K562 (cell line): ENCODE measurements around the gene RHO. TPM values are rescaled to one million over a fixed set of nuclear protein-coding genes. Genes with fewer than 3 reads are reported as not detected.

Source experiments
- ATAC-seq: fragments of 200-7000 bp; cut with Tn5 transposase; 3 replicates; pipeline ENCODE4 v1.9.1; 2020; ENCODE audit warnings: moderate library complexity
- Bru-seq: library from RNA; stranded (reverse); fragments of 400-500 nt; gene quantifications from one replicate; lab custom pipeline; 2021; lab: Mats Ljungman, UMichigan
- BruChase-seq, 2 experiments: library from RNA; stranded (reverse); fragments of 400-500 nt; gene quantifications; one replicate each; lab custom pipeline; 2021; lab: Mats Ljungman, UMichigan
- BruUV-seq: library from RNA; stranded (reverse); fragments of 400-500 nt; replicated peaks from 2 replicates; lab custom pipeline; 2021; lab: Mats Ljungman, UMichigan
- CTCF ChIA-PET: fragments of 300-600 bp; formaldehyde crosslinking; extraction: SDS; loops from one replicate; lab custom pipeline; 2021; ENCODE audit warnings: low intra/inter-chr PET ratio; lab: Yijun Ruan, JAX
- POLR2A ChIA-PET: fragments of 300-600, 350-650 bp; sonication (Branson Sonifier 250); formaldehyde crosslinking; extraction: SDS; loops from one replicate; lab custom pipeline; 2021; ENCODE audit warnings: antibody characterized with exemption, inconsistent platforms; lab: Yijun Ruan, JAX
- DNase-seq, 4 experiments: peaks; one replicate each; pipeline versions ENCODE4 v3.0.0 to v3.0.0-alpha.2; 2011 to 2018; ENCODE audit warnings: low spot score in 3 of 4, mixed read lengths in 3 of 4; ENCODE audit errors: extremely low read depth in 1 of 4
- FAIRE-seq: peaks from 2 replicates; lab custom pipeline; 2011; peaks lifted over from hg19 to GRCh38; lab: Jason Lieb, UNC
- H2AFZ ChIP-seq: 2 replicates; pipeline ENCODE4 v1.6.0; 2011; ENCODE audit warnings: low read depth, low read length, control low read depth, inconsistent platforms
- H3K27ac ChIP-seq: fragments of 200-600 bp; 3 replicates; pipeline ENCODE4 v1.8.0; 2011; ENCODE audit warnings: low read depth, mild to moderate bottlenecking, control low read depth, inconsistent platforms, low read length, moderate library complexity, mixed read lengths; ENCODE audit errors: extremely low read depth
- H3K27me3 ChIP-seq, 2 experiments: fragments of 300-600 bp in 1 of 2; 2 replicates in 1 of 2; 3 replicates in 1 of 2; pipeline versions ENCODE4 v1.6.0 to v1.8.0; 2011; ENCODE audit warnings: inconsistent platforms in 2 of 2, low read length in 2 of 2, mild to moderate bottlenecking in 1 of 2, mixed read lengths in 1 of 2, moderate library complexity in 1 of 2; ENCODE audit not compliant: control insufficient read depth in 2 of 2, insufficient read depth in 2 of 2
- H3K36me3 ChIP-seq: fragments of 300-600 bp; 3 replicates; pipeline ENCODE4 v1.8.0; 2011; ENCODE audit warnings: mild to moderate bottlenecking, low read length, inconsistent platforms; ENCODE audit not compliant: control insufficient read depth, insufficient read depth
- H3K4me1 ChIP-seq, 2 experiments: fragments of 200-600 bp in 1 of 2; replicated peaks in 1 of 2; 2 replicates in 1 of 2; 3 replicates in 1 of 2; pipeline versions ENCODE4 v1.5.1 to v1.8.0; 2011; ENCODE audit warnings: inconsistent platforms in 2 of 2, low read length in 2 of 2, mild to moderate bottlenecking in 1 of 2, mixed read lengths in 1 of 2, moderate library complexity in 1 of 2; ENCODE audit not compliant: control insufficient read depth in 2 of 2, insufficient read depth in 2 of 2
- H3K4me2 ChIP-seq: 2 replicates; pipeline ENCODE4 v1.6.1; 2011; ENCODE audit warnings: low read length, control low read depth, inconsistent platforms, mixed read lengths; ENCODE audit not compliant: insufficient read depth
- H3K4me3 ChIP-seq: fragments of 200-600 bp; sonication (generic), shearing (Covaris generic); 2 replicates; pipeline ENCODE4 v1.5.1; 2016; ENCODE audit warnings: control low read depth, inconsistent platforms
- H3K79me2 ChIP-seq: fragments of 200-600 bp; 3 replicates; pipeline ENCODE4 v1.8.0; 2011; ENCODE audit warnings: low read length, inconsistent platforms; ENCODE audit not compliant: control insufficient read depth, insufficient read depth
- H3K9ac ChIP-seq, 2 experiments: 2 replicates each; pipeline versions ENCODE4 v1.6.0 to v1.6.1; 2011; ENCODE audit warnings: low read depth in 2 of 2, low read length in 2 of 2, control low read depth in 1 of 2, inconsistent platforms in 1 of 2, mild to moderate bottlenecking in 1 of 2, mixed read lengths in 1 of 2; ENCODE audit not compliant: insufficient read depth in 1 of 2
- H3K9me1 ChIP-seq: one replicate; pipeline ENCODE4 v1.6.0; 2011; ENCODE audit warnings: inconsistent platforms, mild to moderate bottlenecking, low read length, moderate library complexity; ENCODE audit not compliant: control insufficient read depth, insufficient read depth
- H3K9me3 ChIP-seq: replicated peaks from 2 replicates; pipeline ENCODE4 v1.5.1; 2011; ENCODE audit warnings: low read depth, low read length, inconsistent platforms; ENCODE audit not compliant: control insufficient read depth, insufficient read depth
- H4K20me1 ChIP-seq: replicated peaks from 2 replicates; pipeline ENCODE4 v1.6.1; 2011; ENCODE audit warnings: low read length, inconsistent platforms, mixed read lengths; ENCODE audit not compliant: control insufficient read depth, insufficient read depth
- ATF7 ChIP-seq: fragments of 450-650 bp; IDR thresholded peaks from 2 replicates; pipeline ENCODE4 v1.7.1; 2014; ENCODE audit warnings: mild to moderate bottlenecking, moderate library complexity
- BCLAF1 ChIP-seq, 2 experiments: fragments of 450-650 bp in 1 of 2; IDR thresholded peaks; 2 replicates each; pipeline ENCODE4 v1.6.1; 2011 to 2017; ENCODE audit warnings: low read depth in 2 of 2, antibody characterized with exemption in 1 of 2, borderline replicate concordance in 1 of 2, low read length in 1 of 2, mild to moderate bottlenecking in 1 of 2, mixed read lengths in 1 of 2; ENCODE audit not compliant: control insufficient read depth in 1 of 2
- CBFA2T2 ChIP-seq: fragments of 450-650 bp; conservative IDR thresholded peaks from 2 replicates; pipeline ENCODE4 v1.6.1; 2017; ENCODE audit warnings: mild to moderate bottlenecking
- GABPA ChIP-seq: fragments of 200-800 bp; sonication (Bioruptor generic); conservative IDR thresholded peaks from 2 replicates; pipeline ENCODE4 v1.6.1; 2016; ENCODE audit warnings: low read depth, missing genetic modification characterization, missing compliant biosample characterization
- NUFIP1 ChIP-seq: fragments of 450-650 bp; IDR thresholded peaks from 2 replicates; pipeline ENCODE4 v1.6.1; 2018; ENCODE audit not compliant: partially characterized antibody
- POLR2AphosphoS2 ChIP-seq: IDR thresholded peaks from 2 replicates; pipeline ENCODE4 v1.6.1; 2012; ENCODE audit warnings: low read length, improper control_type of control experiment
- PURB ChIP-seq: sonication (generic); formaldehyde crosslinking; IDR thresholded peaks from 2 replicates; pipeline ENCODE4 v1.9.0; 2021; ENCODE audit warnings: low read depth, mild to moderate bottlenecking, missing genetic modification reagents
- SRSF1 ChIP-seq: fragments of 200-400 bp; formaldehyde crosslinking; IDR thresholded peaks from 2 replicates; pipeline ENCODE4 v1.6.1; 2017; ENCODE audit warnings: mild to moderate bottlenecking, low read depth, low read length, moderate library complexity
- WGBS: fragments of 100-300 bp; shearing (Covaris generic); methylation state at CpG from one replicate; pipeline ENCODE4 v1.1.6; 2016; ENCODE audit warnings: low coverage, mixed read lengths; ENCODE audit not compliant: insufficient coverage; ENCODE audit errors: missing lambda C conversion rate; 5-methylcytosine and 5-hydroxymethylcytosine counted together
- in situ Hi-C: fragments of 300-500 bp; cut with MboI; formaldehyde crosslinking; loops from 4 replicates; pipeline ENCODE4 v1.15.0; 2018; ENCODE audit warnings: inconsistent platforms, mixed read lengths
- intact Hi-C: fragments of 100-400 bp; cut with micrococcal nuclease; formaldehyde crosslinking; loops from 2 replicates; pipeline ENCODE4 v1.14.2; 2022
- long read RNA-seq, 3 experiments: library from polyadenylated mRNA in 2 of 3; library from RNA in 1 of 3; unstranded in 2 of 3; stranded (forward) in 1 of 3; transcript quantifications; one replicate each; pipeline ENCODE4 v2.0.0, GENCODE V29; 2019 to 2022
- polyA minus RNA-seq, 3 experiments: library from RNA; depleted of rRNA, polyadenylated mRNA; stranded (reverse); fragments of >200 nt; gene quantifications; 2 replicates each; pipeline ENCODE4 v1.2.3, GENCODE V29; 2011
- polyA plus RNA-seq, 8 experiments: library from polyadenylated mRNA; depleted of rRNA in 4 of 8; stranded (reverse) in 5 of 8; unstranded in 3 of 8; fragments of >200 nt; fragmentation: Nextera tagmentation in 2 of 8; fragmentation: Illumina TruSeq in 1 of 8; extraction: Ambion mirVana in 2 of 8; extraction: Trizol in 1 of 8; gene quantifications; 2 replicates each; pipeline versions ENCODE4 v1.2.1 to v1.2.3, GENCODE V29; 2011 to 2014; ENCODE audit warnings: inconsistent platforms in 1 of 8, missing spikeins in 1 of 8
- total RNA-seq, 7 experiments: library from RNA; depleted of rRNA in 6 of 7; stranded (reverse); fragments of >200 nt in 6 of 7; fragmentation: Illumina TruSeq in 2 of 7; extraction: Trizol in 2 of 7; gene quantifications; 2 replicates each; pipeline versions ENCODE4 v1.2.1 to v1.2.3, GENCODE V29; 2011 to 2021; ENCODE audit warnings: low replicate concordance in 1 of 7

The RHO gene
- not detected in 2 replicates for total RNA-seq (2011; cell fraction: chromatin; rRNA removed; ENCODE audit: low replicate concordance)
- not detected in 2 replicates for total RNA-seq (2011; cell fraction: nucleolus; rRNA removed)
- total RNA-seq (2011; cell fraction: nucleoplasm; rRNA removed): not detected in 2 replicates
- total RNA-seq (2014; rRNA removed): not detected in 2 replicates
- total RNA-seq (2014; rRNA removed; fragmentation: Illumina TruSeq; extraction: Trizol): not detected in 2 replicates
- total RNA-seq (2015; rRNA removed; fragmentation: Illumina TruSeq; extraction: Trizol): not detected in 2 replicates
- not detected in 2 replicates for total RNA-seq (2021)
- polyA plus RNA-seq (2011; rRNA removed): not detected in 2 replicates
- not detected in 2 replicates for polyA plus RNA-seq (2011; cell fraction: cytosol; rRNA removed)
- not detected in 2 replicates for polyA plus RNA-seq (2011; cell fraction: nucleus; rRNA removed)
- polyA plus RNA-seq (2012): not detected in 2 replicates
- polyA plus RNA-seq (2014; fragmentation: Illumina TruSeq; extraction: Trizol): not detected in 2 replicates
- not detected for polyA plus RNA-seq (2014; fragmentation: Nextera tagmentation; extraction: Ambion mirVana)
- polyA plus RNA-seq (2014; rRNA removed): not detected in 2 replicates
- 0.06 TPM in 1 of 2 replicates, not detected in the other for polyA minus RNA-seq (2011; rRNA and poly(A)+ RNA removed)
- polyA minus RNA-seq (2011; cell fraction: cytosol; rRNA and poly(A)+ RNA removed): not detected in 2 replicates
- polyA minus RNA-seq (2011; cell fraction: nucleus; rRNA and poly(A)+ RNA removed): not detected in 2 replicates
- Bru-seq, nascent RNA: not detected
- BruChase-seq, experiment 1, labeled RNA remaining after a 2-hour chase: not detected
- BruChase-seq, experiment 2, labeled RNA remaining after a 6-hour chase: not detected
- long read RNA-seq, experiment 1: 0 reads
- long read RNA-seq, experiment 2: 0 reads
- long read RNA-seq, experiment 3: 0 reads

GRCh38 chr3:129528589-129529100 lies at the start of gene RHO:
Gene RHO, plus strand, starts transcription at chr3:129528639. Its CDS starts 95 bp downstream, at chr3:129528734.
- H2AFZ ChIP-seq: no peak within 1 kb of the TSS
- TF ChIP-seq CBFA2T2 (no peak), GABPA (tag) (no peak), ATF7 (no peak), SRSF1 (no peak), PURB (CRISPR knock-in tag) (no peak), BCLAF1 (IDR thresholded peaks at IDR 0.05; ENCODE audit: borderline replicate concordance in 1 of 2, control insufficient read depth in 1 of 2, low read depth in 2 of 2, low read length in 1 of 2) (no peak), POLR2AphosphoS2 (no peak), NUFIP1 (no peak)
- ATAC-seq (no peak), FAIRE-seq (no peak), DNase-seq (no peak)
- H3K9me3 ChIP-seq: no peaks in the 10 kb centered on the region
- H3K27ac ChIP-seq: no peak within 1 kb of the TSS
- intact Hi-C loops: no loop called here
- peaks cover 4 to 30% of the 10 kb centered on the region in 2 experiments; a peak in 2 of 5 replicates for H3K27me3 ChIP-seq
- in situ Hi-C loops: no loop called here
- H3K4me2 ChIP-seq: no peak within 1 kb of the TSS
- 43% methylated on average over 14 of the region's 18 CpGs for WGBS
- no peaks in the 10 kb centered on the region for H3K79me2 ChIP-seq
- no peaks in the 10 kb centered on the region for H3K9me1 ChIP-seq
- H4K20me1 ChIP-seq: no peaks in the 10 kb centered on the region
- H3K9ac ChIP-seq: peak within 1 kb of the TSS in 1 of 2 experiments; percentile 20; a peak in 2 of 4 replicates
- CTCF ChIA-PET: no interaction called here
- POLR2A ChIA-PET: interaction anchor here (0.6 kb wide), 1 partner anchor 9 kb away, joined by 3 read pairs; no protein-coding TSS in a partner anchor
- peaks cover 0 to 4% of the 10 kb centered on the region in 2 experiments; a peak in 1 of 5 replicates for H3K4me1 ChIP-seq
- no TSS peak for BruUV-seq
- H3K36me3 ChIP-seq: no peaks in the 10 kb centered on the region
- H3K4me3 ChIP-seq: no peak within 1 kb of the TSS
